Trophoblast cell (in vitro differentiated cells and primary cell): Measurements from ENCODE around the gene CHML.
A peak's percentile ranks its signal among the peaks of the same experiment; 100 is the strongest.

Experiments
- DNase-seq, 2 donors: peaks; one replicate each; pipeline ENCODE4 v3.0.0-alpha.2; 2016
- H2AFZ ChIP-seq: 2 replicates; pipeline ENCODE4 v1.6.1; 2013; ENCODE audit warnings: low read length, moderate library complexity, mild to moderate bottlenecking; ENCODE audit not compliant: insufficient read depth, poor library complexity
- H2AK5ac ChIP-seq: 2 replicates; pipeline ENCODE4 v1.6.1; 2013; ENCODE audit warnings: mild to moderate bottlenecking, low read length
- H2BK120ac ChIP-seq: 2 replicates; pipeline ENCODE4 v1.6.1; 2013; ENCODE audit warnings: low read length, mild to moderate bottlenecking, moderate library complexity; ENCODE audit not compliant: insufficient read depth, poor library complexity
- H2BK12ac ChIP-seq: 2 replicates; pipeline ENCODE4 v1.6.1; 2013; ENCODE audit warnings: mild to moderate bottlenecking, low read length, moderate library complexity
- H2BK5ac ChIP-seq: 2 replicates; pipeline ENCODE4 v1.6.1; 2013; ENCODE audit warnings: low read length, low read depth, moderate library complexity, mild to moderate bottlenecking; ENCODE audit not compliant: poor library complexity
- H3K14ac ChIP-seq: 2 replicates; pipeline ENCODE4 v1.6.1; 2013; ENCODE audit warnings: mild to moderate bottlenecking, low read length
- H3K18ac ChIP-seq: 2 replicates; pipeline ENCODE4 v1.6.1; 2013; ENCODE audit warnings: mild to moderate bottlenecking, low read length
- H3K23ac ChIP-seq: 2 replicates; pipeline ENCODE4 v1.6.1; 2013; ENCODE audit warnings: low read length
- H3K27ac ChIP-seq: 2 replicates; pipeline ENCODE4 v1.5.1; 2013; ENCODE audit warnings: low read depth, mild to moderate bottlenecking, inconsistent platforms, low read length, moderate library complexity
- H3K27me3 ChIP-seq: 2 replicates; pipeline ENCODE4 v1.6.1; 2013; ENCODE audit warnings: inconsistent platforms, mild to moderate bottlenecking, low read length, moderate library complexity; ENCODE audit not compliant: insufficient read depth
- H3K36me3 ChIP-seq, 2 experiments: 1 replicate in 1 of 2; 2 replicates in 1 of 2; pipeline ENCODE4 v1.6.1; 2013; ENCODE audit warnings: low read length in 2 of 2, mild to moderate bottlenecking in 2 of 2, moderate library complexity in 1 of 2; ENCODE audit not compliant: insufficient read depth in 2 of 2, control insufficient read depth in 1 of 2
- H3K4ac ChIP-seq: 2 replicates; pipeline ENCODE4 v1.6.1; 2013; ENCODE audit warnings: low read depth, mild to moderate bottlenecking, low read length, moderate library complexity
- H3K4me1 ChIP-seq, 2 experiments: 1 replicate in 1 of 2; 2 replicates in 1 of 2; pipeline ENCODE4 v1.6.1; 2013; ENCODE audit warnings: low read length in 2 of 2, mild to moderate bottlenecking in 2 of 2, moderate library complexity in 1 of 2; ENCODE audit not compliant: insufficient read depth in 2 of 2, control insufficient read depth in 1 of 2
- H3K4me2 ChIP-seq: 2 replicates; pipeline ENCODE4 v1.6.1; 2013; ENCODE audit warnings: inconsistent platforms, mild to moderate bottlenecking, low read length, moderate library complexity
- H3K4me3 ChIP-seq: 2 replicates; pipeline ENCODE4 v1.5.1; 2013; ENCODE audit warnings: mild to moderate bottlenecking, low read depth, low read length, inconsistent platforms
- H3K79me1 ChIP-seq: one replicate; pipeline ENCODE4 v1.6.1; 2013; ENCODE audit warnings: low read length
- H3K79me2 ChIP-seq: 2 replicates; pipeline ENCODE4 v1.6.1; 2013; ENCODE audit warnings: low read length, mild to moderate bottlenecking; ENCODE audit not compliant: control insufficient read depth, insufficient read depth, poor library complexity
- H3K9ac ChIP-seq: 2 replicates; pipeline ENCODE4 v1.6.1; 2013; ENCODE audit warnings: mild to moderate bottlenecking, low read length
- H3K9me3 ChIP-seq: 2 replicates; pipeline ENCODE4 v1.6.1; 2013; ENCODE audit warnings: low read depth, mild to moderate bottlenecking, control low read depth, inconsistent platforms, low read length; ENCODE audit not compliant: insufficient read depth
- H4K12ac ChIP-seq: 2 replicates; pipeline ENCODE4 v1.6.1; 2013; ENCODE audit warnings: low read depth, mild to moderate bottlenecking, low read length, moderate library complexity
- H4K8ac ChIP-seq: 2 replicates; pipeline ENCODE4 v1.6.1; 2013; ENCODE audit warnings: low read depth, mild to moderate bottlenecking, low read length, moderate library complexity
- H4K91ac ChIP-seq: one replicate; pipeline ENCODE4 v1.6.1; 2013; ENCODE audit warnings: low read depth, mild to moderate bottlenecking, low read length, moderate library complexity
- WGBS: extraction: QIAGEN DNeasy Blood & Tissue Kit; methylation state at CpG from one replicate; pipeline ENCODE4 v1.1.7; 2013; ENCODE audit warnings: missing lambda C conversion rate; ENCODE audit not compliant: insufficient read length, insufficient coverage; ENCODE audit errors: extremely low coverage; 5-methylcytosine and 5-hydroxymethylcytosine counted together

Gene CHML

DNA sequence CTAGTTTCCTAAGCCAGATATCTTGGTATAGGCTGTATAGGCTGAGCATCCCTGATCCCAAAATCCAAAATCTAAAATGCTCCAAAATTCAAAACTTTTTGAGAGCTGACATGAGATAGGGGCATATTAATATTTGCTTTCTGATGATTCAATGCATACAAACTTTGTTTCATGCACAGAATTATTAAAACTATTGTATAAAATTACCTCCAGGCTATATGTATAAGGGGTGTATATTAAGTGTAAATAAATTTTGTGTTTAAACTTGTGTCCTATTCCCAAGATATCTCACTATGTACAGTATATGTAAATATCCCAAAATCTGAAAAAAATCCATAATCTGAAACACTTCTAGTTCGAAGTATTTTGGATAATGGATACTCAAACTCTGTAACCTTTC lies 14.5 kb upstream of the CHML start:
- H4K12ac ChIP-seq = no peak overlapping the region
- no peak overlapping the region for H3K4me2 ChIP-seq
- no peak overlapping the region for H4K8ac ChIP-seq
- H4K91ac ChIP-seq = no peak overlapping the region
- H3K27me3 ChIP-seq = no peaks in the 10 kb centered on the region
- H2AFZ ChIP-seq = no peak overlapping the region
- no peaks in the 10 kb centered on the region for H3K9me3 ChIP-seq
- no CpG with 5 or more reads among the region's 1 CpG for WGBS
- H3K4ac ChIP-seq = no peak overlapping the region
- H3K9ac ChIP-seq = no peak overlapping the region
- H2BK12ac ChIP-seq = no peak overlapping the region
- H3K79me1 ChIP-seq = no peaks in the 10 kb centered on the region
- H3K79me2 ChIP-seq = no peaks in the 10 kb centered on the region
- H2AK5ac ChIP-seq = no peak overlapping the region
- no peaks in the 10 kb centered on the region for H3K36me3 ChIP-seq
- no peak overlapping the region for H3K18ac ChIP-seq
- no peak overlapping the region for H2BK5ac ChIP-seq
- no peak overlapping the region for H3K27ac ChIP-seq
- H3K4me3 ChIP-seq = no peak overlapping the region
- no peak overlapping the region for H3K23ac ChIP-seq
- H2BK120ac ChIP-seq = no peak overlapping the region
- no peak for DNase-seq
- H3K4me1 ChIP-seq = no peaks in the 10 kb centered on the region
- no peak overlapping the region for H3K14ac ChIP-seq

GRCh38 chr1:241654019-241654418 lies 13.8 kb upstream of the CHML start:
- Histone ChIP-seq H3K4me1 (no peaks in the 10 kb centered on the region), H4K12ac (no peak overlapping the region), H3K79me2 (no peaks in the 10 kb centered on the region), H2BK5ac (no peak overlapping the region), H2AK5ac (no peak overlapping the region), H3K4me3 (no peak overlapping the region), H3K23ac (no peak overlapping the region), H3K4me2 (no peak overlapping the region), H4K91ac (no peak overlapping the region), H3K79me1 (no peaks in the 10 kb centered on the region), H3K9me3 (no peaks in the 10 kb centered on the region), H3K4ac (no peak overlapping the region), H2BK120ac (no peak overlapping the region), H3K27ac (no peak overlapping the region), H3K27me3 (no peaks in the 10 kb centered on the region), H2BK12ac (no peak overlapping the region), H3K14ac (no peak overlapping the region), H3K9ac (no peak overlapping the region), H3K18ac (no peak overlapping the region), H4K8ac (no peak overlapping the region), H3K36me3 (no peaks in the 10 kb centered on the region), H2AFZ (no peak overlapping the region)
- no CpG with 5 or more reads among the region's 1 CpG for WGBS
- DNase-seq = no peak

- Histone ChIP-seq H2BK120ac (no peak within 1 kb of the TSS), H4K91ac (no peak within 1 kb of the TSS), H2BK5ac (no peak within 1 kb of the TSS), H4K8ac (no peak within 1 kb of the TSS), H3K23ac (no peak within 1 kb of the TSS), H3K18ac (no peak within 1 kb of the TSS), H3K79me2 (no peaks in the 10 kb centered on the region), H2AK5ac (no peak within 1 kb of the TSS), H3K27ac (no peak within 1 kb of the TSS), H3K14ac (no peak within 1 kb of the TSS), H2BK12ac (no peak within 1 kb of the TSS), H2AFZ (no peak within 1 kb of the TSS), H3K27me3 (no peaks in the 10 kb centered on the region), H3K79me1 (no peaks in the 10 kb centered on the region), H3K4me3 (no peak within 1 kb of the TSS), H3K36me3 (no peaks in the 10 kb centered on the region), H3K4me2 (no peak within 1 kb of the TSS), H3K4ac (no peak within 1 kb of the TSS), H3K9me3 (no peaks in the 10 kb centered on the region), H3K4me1 (no peaks in the 10 kb centered on the region), H3K9ac (no peak within 1 kb of the TSS), H4K12ac (no peak within 1 kb of the TSS)
- DNase-seq = peak in 1 of 2 donors; percentile 40
- WGBS = no CpG with 5 or more reads among the region's 4 CpGs
Measured at GRCh38 chr1:241652012-241652411, 11.8 kb upstream of the CHML start, which contains the start of gene WDR64. Gene WDR64, plus strand, starts transcription at chr1:241652281. Its CDS starts 204 bp downstream, at chr1:241652485.

GRCh38 chr1:241648159-241648558 lies 8.0 kb upstream of the CHML start:
- WGBS = no CpG with 5 or more reads among the region's 1 CpG

More at GRCh38 chr1:241648159-241648558, 8.0 kb upstream of the CHML start:
- no peak overlapping the region for H2BK120ac ChIP-seq
- no peaks in the 10 kb centered on the region for H3K79me2 ChIP-seq
- H3K4ac ChIP-seq = no peak overlapping the region
- no peaks in the 10 kb centered on the region for H3K79me1 ChIP-seq
- H3K27ac ChIP-seq = no peak overlapping the region
- no peak overlapping the region for H4K91ac ChIP-seq
- no peak overlapping the region for H3K4me2 ChIP-seq
- H3K18ac ChIP-seq = no peak overlapping the region
- H3K36me3 ChIP-seq = no peaks in the 10 kb centered on the region
- no peak overlapping the region for H4K8ac ChIP-seq
- no peak overlapping the region for H3K9ac ChIP-seq
- no peaks in the 10 kb centered on the region for H3K27me3 ChIP-seq
- no peak overlapping the region for H3K23ac ChIP-seq
- H2AFZ ChIP-seq = no peak overlapping the region
- no peaks in the 10 kb centered on the region for H3K9me3 ChIP-seq
- H3K4me3 ChIP-seq = no peak overlapping the region
- H2BK12ac ChIP-seq = no peak overlapping the region
- no peak overlapping the region for H3K14ac ChIP-seq
- no peak overlapping the region for H2AK5ac ChIP-seq
- DNase-seq = no peak
- no peak overlapping the region for H4K12ac ChIP-seq
- H2BK5ac ChIP-seq = no peak overlapping the region
- peaks cover 7% of the 10 kb centered on the region in 2 experiments for H3K4me1 ChIP-seq
